ENCODE measurements around the gene KCNAB2.

Gene KCNAB2

DNA sequence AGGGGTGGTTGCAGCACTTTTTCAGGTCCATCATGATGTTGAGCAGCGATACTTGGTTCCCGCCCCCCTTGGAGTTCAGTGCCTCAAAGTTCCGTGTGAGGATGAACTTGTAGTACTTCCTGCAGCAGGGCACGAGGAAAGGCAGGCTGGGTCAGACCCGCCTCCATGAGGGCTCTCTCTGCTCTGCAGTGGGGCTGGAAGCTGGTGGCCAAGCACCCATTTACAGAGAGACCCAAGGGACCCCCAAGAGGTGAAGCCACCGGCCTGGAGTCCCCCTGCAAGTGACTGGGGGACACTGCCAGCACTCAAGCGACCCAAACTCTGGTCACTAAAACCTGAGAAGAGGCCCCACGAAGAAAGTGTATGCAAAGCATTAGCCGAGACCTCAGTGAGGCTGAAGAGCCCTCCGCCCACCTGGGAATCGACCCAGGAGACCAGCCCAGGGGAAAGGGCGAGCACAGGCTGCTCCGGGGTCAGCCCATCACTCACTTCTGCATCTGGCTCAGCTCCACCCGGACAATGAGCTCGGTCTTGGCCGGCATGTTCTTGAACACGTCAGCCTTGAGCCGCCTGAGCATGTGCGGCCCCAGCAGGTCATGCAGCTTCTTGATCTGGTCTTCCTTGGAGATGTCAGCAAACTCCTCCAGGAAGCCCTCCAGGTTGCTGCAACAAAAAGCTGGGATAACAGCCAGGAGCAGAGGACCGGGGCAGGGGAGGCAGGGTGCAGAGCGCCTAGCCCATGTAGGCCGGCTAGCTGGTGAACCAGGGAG, 89.2 kb downstream of the KCNAB2 start:
- no peak for DNase-seq

DNA sequence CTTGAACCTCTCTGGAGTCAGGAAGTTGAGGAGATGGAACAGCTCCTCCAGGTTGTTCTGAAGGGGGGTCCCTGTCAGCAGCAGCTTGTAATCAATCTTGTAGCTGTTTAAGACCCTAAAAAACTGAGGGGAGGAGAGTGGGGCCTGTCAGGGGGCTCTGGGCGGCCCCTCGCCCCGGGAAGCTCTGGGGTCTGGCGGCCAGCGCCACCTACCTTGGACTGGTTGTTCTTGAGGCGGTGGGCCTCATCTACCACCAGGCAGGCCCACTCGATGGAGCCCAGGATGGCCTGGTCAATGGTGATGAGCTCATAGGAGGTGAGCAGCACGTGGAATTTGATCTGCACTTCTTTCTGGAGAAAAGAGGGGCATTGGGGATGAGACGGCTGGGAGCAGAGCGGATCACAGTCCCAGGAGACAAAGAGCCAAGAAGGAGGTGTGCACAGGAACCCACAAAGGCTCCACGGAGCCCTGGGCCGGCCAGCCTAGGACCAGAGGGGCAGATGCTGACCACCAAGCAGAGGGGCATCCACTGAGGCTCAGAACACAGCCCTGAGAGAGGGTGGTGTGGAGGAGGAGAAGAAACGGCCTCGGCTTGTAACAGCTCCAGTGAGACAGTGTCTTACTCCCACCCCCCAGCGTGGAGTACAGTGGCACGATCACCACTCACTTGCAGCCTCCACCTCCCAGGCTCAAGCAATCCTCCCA, 91.0 kb downstream of the KCNAB2 start:
- no peak for DNase-seq

DNA sequence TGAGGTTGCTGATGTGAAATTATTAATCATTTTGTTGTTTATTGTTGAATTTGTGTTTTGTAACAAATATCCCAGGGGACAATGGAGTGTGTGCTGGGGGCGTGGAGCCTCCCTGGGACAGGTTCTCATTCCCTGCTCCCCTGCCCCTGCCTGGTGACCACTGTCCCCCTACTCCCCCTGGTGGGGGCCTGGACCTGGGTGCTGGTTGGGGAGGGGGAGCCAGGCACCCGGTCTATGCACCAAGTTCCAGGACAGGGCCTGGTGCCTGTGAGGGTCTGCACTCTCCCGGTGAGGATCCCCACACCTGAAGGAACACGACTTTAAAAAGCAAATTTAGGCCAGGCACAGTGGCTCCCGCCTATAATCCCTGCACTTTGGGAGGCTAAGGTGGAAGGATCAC, 92.1 kb downstream of the KCNAB2 start:
- no peak for DNase-seq

DNA sequence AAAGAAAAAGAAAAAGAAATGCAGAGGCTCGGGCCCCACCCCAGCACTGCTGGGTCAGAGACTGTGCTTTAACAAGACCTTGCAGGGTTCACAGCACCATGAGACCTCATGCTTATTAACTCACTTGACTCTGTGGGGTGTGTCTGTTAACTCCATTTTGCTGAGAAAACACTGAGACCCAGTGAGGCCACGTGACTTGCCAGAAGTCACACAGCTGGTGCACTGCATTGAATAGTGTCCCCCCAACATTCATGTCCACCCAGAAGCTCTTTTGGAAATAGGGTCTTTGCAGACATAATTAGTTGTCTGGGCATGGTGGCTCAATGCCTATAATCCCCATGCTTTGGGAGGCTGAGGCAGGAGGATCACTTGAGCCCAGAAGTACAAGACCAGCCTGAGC, 94.7 kb downstream of the KCNAB2 start:
- no peak for DNase-seq

DNA sequence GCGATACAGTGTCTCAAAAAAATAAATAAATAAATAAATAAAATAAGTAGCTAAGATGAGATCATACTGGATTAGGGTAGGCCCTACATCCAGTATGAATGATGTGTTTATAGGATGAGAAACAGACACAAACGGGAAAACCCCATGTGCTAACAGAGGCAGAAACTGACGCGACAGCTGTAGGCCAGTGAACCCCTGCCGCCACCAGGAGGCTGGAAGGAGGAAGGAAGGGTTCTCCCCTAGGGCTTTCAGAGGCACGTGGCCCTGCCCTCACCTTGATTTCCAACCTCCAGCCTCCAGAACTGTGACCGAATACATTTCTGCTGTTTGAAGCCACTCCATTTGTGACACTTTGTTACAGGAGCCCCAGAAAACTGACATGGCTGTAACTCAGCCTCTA, 95.9 kb downstream of the KCNAB2 start:
- no peak for DNase-seq

DNA sequence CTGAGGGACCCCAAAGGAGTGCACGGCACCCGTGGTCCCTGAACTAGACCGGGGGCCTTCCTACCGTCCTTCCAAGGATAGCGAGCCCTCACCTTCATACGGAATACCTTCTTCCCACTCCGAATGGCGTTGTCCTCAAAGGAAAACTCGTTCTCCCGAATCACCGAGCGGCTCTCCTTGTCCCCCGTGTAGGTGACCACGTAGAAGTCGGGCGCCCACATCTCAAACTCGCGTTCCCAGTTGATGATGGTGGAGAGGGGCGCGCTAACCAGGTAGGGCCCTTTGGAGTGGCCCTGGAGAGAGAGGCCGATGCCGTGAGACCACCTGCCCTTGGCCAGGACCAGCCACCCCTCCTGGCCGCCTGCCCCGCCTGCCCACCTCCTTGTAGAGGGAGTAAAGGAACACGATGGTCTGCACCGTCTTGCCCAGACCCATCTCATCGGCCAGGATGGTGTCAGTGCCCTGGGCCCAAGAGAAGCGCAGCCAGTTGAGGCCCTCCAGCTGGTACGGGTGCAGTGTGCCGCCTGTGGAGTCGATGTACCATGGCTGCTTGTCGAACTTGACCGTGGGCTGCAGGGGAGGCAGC, 96.4 kb downstream of the KCNAB2 start:
- DNase-seq, result no peak

DNA sequence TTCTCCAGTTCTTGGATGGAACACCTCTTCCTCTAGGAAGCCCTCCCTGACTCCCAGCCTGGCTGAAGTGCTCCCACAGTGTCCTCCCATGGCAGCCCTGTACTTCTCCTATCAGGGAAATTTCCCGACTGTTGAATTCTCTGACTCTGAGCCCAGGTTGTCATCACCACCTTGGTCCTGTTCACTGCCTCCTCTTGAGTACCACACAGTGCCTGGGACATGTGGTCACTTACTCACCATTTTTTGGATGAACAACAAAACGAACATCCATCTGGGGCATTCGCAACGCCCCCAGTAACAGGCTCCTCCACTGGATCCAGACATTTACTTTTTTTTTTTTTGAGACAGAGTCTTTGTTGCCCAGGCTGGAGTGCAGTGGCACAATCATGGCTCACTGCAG, 97.0 kb downstream of the KCNAB2 start:
- no peak for DNase-seq

DNA sequence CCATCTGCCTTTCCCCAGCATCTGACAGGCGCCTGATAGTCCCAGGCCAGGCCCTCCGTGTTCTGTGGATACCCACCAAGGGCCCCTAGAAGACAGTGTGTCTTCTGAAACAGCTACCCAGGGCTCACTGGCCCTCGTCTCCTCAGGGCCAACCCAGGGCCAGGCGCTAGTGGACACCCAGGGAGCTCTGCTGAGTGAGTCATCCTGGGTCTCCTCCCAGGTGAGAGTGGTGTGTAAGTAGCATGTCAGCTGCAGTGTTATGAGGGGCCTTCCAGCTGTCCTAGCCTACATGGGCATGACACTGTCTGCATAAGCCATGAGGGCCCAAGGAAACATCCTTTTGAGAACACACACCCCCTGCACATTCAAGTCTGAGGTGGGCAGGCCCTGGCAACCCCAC, 97.7 kb downstream of the KCNAB2 start:
- DNase-seq, result no peak

DNA sequence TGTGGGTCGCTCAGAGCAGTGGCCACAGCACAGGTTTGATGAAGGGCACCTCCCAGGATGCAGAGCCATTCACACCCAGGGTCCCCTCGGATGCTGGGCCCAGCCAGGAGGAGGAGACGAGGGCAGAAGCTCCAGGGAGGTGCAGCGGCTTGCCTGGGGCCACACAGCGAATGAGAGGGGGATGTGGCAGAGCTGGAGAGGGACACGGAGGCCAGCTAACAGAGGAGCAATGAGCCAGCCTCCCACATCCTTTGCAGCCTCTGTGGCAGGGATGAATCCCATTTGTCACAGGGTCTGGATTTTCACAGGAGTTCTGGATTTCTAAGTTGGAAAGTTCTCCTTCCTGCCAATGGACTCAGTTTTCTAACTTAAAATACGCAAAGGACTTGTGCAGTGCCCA, 98.5 kb downstream of the KCNAB2 start:
- no peak for DNase-seq

DNA sequence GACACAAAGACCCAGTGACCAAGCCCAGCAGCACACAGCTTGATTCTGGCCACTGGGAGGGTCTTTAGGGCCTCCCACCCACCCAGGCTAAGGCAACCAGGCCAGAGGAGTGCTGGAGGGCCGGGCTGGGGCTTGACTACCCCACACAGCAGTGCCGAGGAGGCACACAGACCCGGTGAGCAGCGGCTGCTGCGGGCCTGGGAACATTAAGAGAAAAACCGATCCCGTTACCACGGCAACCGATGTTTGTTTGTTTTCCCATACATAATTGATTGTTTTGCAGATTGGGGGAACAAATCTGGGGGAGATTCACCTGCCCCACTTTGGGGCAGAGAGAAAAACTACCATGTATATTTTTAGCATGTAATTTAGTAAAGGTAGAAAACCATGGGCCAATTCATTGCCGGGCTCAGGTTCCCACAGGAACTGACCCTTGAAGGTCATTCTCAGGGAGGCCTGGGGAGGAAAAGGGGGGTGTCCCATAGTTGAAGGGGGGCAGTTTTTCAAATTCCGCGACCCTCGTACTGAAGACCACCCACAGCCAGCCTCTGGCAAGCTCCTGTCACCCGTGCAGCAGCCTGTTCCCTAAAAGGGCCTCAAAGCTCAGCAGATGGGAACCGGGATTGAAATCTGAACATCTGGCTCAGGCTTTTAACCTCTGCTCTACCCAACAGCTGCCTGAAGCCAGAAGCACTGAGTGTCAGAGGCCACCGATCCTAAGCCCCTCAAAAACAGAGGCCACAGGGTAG, 99.1 kb downstream of the KCNAB2 start:
- no peak for DNase-seq

DNA sequence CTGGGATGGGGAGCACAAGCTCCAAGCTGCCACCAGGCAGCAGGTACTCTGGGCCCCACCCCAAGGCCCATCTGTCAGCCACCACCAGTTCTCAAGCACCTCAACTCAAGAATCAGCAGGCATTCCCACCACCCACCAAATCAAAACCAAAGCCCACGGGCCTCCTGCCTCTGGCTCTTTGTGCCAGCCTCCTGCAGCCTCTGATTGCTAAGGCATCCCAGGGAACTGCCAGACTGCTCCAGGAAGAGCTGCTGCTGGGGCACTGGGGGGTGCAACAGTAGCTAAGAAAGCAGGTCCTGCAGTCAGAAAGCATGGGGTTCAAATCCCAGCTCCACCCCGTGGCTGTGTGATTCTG, 99.7 kb downstream of the KCNAB2 start:
- no peak for DNase-seq

DNA sequence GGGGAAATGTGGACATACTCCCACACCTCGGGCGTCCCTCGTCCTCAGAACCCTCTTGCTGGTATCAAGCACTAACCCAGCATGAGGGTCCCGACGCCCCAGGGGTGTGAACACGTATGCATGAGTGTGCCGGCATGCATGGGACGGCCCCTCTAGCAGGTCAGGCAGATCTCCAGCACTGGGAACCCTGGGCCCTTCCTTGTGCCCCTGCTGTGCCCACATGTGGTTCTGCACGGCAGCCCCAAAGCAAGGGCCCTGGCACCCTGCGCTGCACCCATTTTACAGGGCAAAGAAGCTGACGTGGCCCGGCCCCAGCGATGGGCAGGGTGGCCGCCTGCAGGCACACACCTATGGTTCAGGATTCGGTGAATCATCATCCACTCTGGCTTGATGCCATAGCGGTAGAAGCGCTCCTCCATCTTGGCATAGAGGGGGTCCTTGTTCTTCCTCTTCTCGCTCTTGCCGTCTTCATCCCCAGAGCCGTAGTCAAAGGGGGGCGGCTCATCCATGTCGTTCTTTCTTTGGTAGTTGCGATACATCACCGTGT, 100.2 kb downstream of the KCNAB2 start:
- no peak for DNase-seq

DNA sequence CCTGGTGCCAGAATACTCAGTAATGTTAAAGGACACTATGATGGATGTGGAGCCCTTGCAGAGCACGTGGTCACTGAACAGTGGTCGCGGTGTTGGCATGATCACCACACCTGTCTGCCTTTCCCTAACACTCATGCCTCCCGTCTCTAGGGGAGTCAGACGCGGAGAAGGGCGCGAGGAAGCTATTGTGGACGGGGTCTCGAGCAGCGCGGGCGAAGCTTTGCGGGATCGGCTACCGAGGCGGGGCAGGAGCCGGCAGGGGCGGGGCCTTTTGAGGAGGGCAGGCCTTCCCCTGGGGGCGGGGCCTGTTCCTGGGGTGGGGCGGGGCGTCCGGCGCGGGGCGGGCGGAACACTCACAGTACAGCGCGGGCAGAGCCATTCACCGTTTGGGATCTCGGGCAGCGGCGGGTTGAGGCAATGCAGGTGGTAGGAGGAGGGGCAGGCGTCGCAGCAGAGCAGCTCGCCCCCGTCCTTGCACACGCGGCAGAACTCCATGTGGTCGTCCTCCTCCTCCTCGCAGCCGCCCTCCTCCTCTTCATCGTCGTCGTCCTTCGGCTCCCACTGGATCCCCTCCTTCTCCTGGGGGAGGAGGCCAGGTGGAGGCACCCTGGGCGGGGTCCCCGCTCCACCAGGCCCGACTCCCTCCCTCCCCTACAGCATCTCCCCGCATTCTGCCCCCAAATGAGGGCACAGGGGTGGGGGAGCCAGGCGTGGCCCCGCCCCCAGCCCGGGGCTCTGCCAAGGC, 103.0 kb downstream of the KCNAB2 start:
- DNase-seq, result peak; percentile 24

DNA sequence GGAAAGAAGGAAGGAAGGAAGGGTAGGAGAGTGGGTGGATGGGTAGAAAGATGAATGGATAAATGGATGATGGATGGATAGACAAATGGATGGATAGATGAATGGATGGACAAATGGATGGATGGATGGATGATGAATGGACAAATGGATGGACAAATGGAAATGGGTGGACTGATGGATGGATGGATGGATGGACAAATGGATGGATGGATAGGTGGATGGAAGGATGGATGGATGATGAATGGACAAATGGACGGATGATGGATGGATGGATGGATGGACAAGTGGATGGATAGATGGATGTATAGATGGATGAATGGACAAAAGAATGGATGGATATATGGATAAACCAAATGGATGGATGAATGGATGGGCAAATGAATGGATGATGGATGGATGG, 103.9 kb downstream of the KCNAB2 start:
- DNase-seq, result no peak

DNA sequence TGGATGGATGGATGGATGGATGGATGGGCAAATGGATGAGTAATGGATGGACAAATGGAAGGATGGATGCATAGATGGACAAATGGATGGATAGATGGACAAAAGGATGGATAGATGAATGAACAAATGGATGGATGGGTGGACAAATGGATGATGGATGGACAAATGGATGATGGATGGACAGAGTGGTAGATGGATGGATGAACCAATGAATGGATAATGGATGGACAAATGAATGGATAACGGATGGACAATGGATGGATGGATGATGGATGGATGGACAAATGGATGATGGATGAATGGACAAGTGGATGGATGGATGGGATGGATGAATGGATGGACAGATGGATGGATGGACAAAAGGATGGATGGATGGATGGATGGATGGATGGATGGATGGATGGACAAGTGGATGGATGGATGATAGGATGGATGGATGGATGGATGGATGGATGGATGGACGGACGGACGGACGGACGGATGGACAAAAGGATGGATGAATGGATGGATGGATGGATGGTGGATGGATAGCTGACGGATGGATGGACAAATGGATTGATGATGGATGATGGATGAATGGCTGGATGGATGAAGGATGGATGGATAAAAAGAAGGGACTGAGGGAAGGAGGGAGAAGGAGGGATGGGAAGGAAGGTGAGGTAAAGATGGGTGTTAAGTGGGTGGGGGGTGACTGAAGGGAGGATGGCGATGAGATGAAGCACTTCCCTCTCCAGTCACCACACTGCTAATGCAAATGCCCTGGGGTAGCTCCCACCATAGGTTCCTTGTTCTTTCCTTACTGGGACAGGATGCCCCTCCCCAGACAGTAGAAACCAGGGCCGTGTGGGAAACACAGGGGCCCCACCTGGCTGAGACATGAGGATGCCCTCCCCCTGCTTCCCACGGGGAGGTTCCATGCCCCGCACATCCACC, 104.6 kb downstream of the KCNAB2 start:
- no peak for DNase-seq

Measured in activated gamma-delta T cell (primary cell).